Kidney (tissue), 14 donors: Measurements from ENCODE around the gene DYNC1I1. TPM values are rescaled to one million over a fixed set of nuclear protein-coding genes. Genes with fewer than 3 reads are reported as not detected.

Experiments used
- DNase-seq, 5 donors: peaks; one replicate each; pipeline ENCODE4 v3.0.0-alpha.2; 2013 to 2020
- FAIRE-seq: peaks from 2 replicates; lab custom pipeline; 2012; peaks lifted over from hg19 to GRCh38; lab: Jason Lieb, UNC
- H3K27ac ChIP-seq, 2 donors: one replicate each; pipeline ENCODE4 v1.7.0; 2013; ENCODE audit warnings: low read depth in 2 of 2, low read length in 2 of 2, inconsistent platforms in 1 of 2
- H3K27me3 ChIP-seq: one replicate; pipeline ENCODE4 v1.7.1; 2013; ENCODE audit warnings: low read length, inconsistent platforms; ENCODE audit not compliant: control insufficient read depth, insufficient read depth
- H3K36me3 ChIP-seq, 3 donors: one replicate each; pipeline versions ENCODE4 v1.7.0 to v1.7.1; 2013; ENCODE audit warnings: low read length in 3 of 3, control low read depth in 1 of 3, inconsistent platforms in 1 of 3; ENCODE audit not compliant: insufficient read depth in 3 of 3, control insufficient read depth in 2 of 3
- H3K4me1 ChIP-seq, 3 donors: one replicate each; pipeline versions ENCODE4 v1.7.0 to v1.7.1; 2013; ENCODE audit warnings: low read length in 3 of 3, inconsistent platforms in 1 of 3, low read depth in 1 of 3; ENCODE audit not compliant: control insufficient read depth in 2 of 3, insufficient read depth in 2 of 3
- H3K4me3 ChIP-seq, 3 donors: one replicate each; pipeline versions ENCODE4 v1.7.0 to v1.8.1; 2013; ENCODE audit warnings: low read length in 3 of 3, control low read depth in 1 of 3, inconsistent platforms in 1 of 3
- H3K9ac ChIP-seq, 3 donors: one replicate each; pipeline versions ENCODE4 v1.7.0 to v1.7.1; 2013; ENCODE audit warnings: low read length in 3 of 3, control low read depth in 1 of 3, inconsistent platforms in 1 of 3
- H3K9me3 ChIP-seq, 3 donors: one replicate each; pipeline versions ENCODE4 v1.7.0 to v1.7.1; 2013; ENCODE audit warnings: low read length in 3 of 3, control low read depth in 1 of 3, inconsistent platforms in 1 of 3; ENCODE audit not compliant: control insufficient read depth in 2 of 3, insufficient read depth in 1 of 3
- intact Hi-C: fragments of 100-400 bp; cut with DNase I; formaldehyde crosslinking; loops from one replicate; pipeline ENCODE4 v1.11.1; 2022
- polyA plus RNA-seq: library from polyadenylated mRNA; stranded (reverse); fragments of 350-450 nt; fragmentation: Illumina TruSeq; extraction: RNeasy Lipid Tissue Mini Kit (QIAGEN cat#74804); gene quantifications from one replicate; pipeline ENCODE4 v1.2.3, GENCODE V29; 2014; ENCODE audit warnings: low read depth, low replicate concordance; ENCODE audit not compliant: insufficient read depth
- total RNA-seq: library from RNA; stranded (reverse); fragmentation: NEBNext Ultra II Directional; extraction: Animal tissue kit (Norgen Biotek cat#: 25700); gene quantifications from one replicate; pipeline ENCODE4 v1.2.1, GENCODE V29; 2021
- TF ChIP-seq, protein P1 (sequence below): IDR thresholded peaks from 3 replicates; pipeline ENCODE4 v1.5.1; 2012; ENCODE audit warnings: mild to moderate bottlenecking, moderate library complexity, borderline replicate concordance; ENCODE audit not compliant: insufficient read depth; ENCODE audit errors: extremely low read depth
- donor health status: control.
- donor health status: control.
- donor health status: control.
- donor health status: control.
- donor health status: control.
- donor health status: DM: yes; HTN: yes; CAD: no.
- donor health status: Normal renal cell carcinoma (clear cell type).

DYNC1I1 gene
- total and polyA plus RNA-seq, 2 donors from 2014 or later: 2.3 to 2.6 TPM

DNA sequence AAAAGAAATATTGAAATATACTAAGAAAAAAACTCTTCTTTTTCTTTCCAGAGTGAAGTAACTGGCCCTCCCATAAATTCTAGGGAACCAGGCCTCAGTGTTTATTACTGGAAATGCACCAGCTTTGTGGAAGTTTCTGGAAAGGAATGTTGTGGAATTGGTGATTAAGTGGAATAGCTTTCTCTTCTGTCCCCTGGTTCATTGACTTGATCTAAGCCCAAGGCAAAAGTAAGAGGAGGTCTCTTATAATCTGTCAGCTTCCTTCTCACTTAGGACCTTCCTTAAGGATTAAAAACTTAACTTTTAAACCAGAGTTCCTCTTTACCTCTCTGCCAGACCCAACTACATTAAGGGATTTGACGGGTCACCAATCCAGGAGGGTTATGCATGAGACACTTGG lies 283.4 kb downstream of the DYNC1I1 start:
- Histone ChIP-seq H3K36me3 (no peaks in the 10 kb centered on the region), H3K4me1 (no peaks in the 10 kb centered on the region), H3K9ac (no peak overlapping the region), H3K27ac (no peak overlapping the region), H3K27me3 (no peaks in the 10 kb centered on the region), H3K9me3 (no peaks in the 10 kb centered on the region), H3K4me3 (no peak overlapping the region)
- DNase-seq: peak in 1 of 5 donors; percentile 18
- TF ChIP-seq, protein P1, sequence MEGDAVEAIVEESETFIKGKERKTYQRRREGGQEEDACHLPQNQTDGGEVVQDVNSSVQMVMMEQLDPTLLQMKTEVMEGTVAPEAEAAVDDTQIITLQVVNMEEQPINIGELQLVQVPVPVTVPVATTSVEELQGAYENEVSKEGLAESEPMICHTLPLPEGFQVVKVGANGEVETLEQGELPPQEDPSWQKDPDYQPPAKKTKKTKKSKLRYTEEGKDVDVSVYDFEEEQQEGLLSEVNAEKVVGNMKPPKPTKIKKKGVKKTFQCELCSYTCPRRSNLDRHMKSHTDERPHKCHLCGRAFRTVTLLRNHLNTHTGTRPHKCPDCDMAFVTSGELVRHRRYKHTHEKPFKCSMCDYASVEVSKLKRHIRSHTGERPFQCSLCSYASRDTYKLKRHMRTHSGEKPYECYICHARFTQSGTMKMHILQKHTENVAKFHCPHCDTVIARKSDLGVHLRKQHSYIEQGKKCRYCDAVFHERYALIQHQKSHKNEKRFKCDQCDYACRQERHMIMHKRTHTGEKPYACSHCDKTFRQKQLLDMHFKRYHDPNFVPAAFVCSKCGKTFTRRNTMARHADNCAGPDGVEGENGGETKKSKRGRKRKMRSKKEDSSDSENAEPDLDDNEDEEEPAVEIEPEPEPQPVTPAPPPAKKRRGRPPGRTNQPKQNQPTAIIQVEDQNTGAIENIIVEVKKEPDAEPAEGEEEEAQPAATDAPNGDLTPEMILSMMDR: no peak
- intact Hi-C loops: no loop called here
- FAIRE-seq: no peak

DNA sequence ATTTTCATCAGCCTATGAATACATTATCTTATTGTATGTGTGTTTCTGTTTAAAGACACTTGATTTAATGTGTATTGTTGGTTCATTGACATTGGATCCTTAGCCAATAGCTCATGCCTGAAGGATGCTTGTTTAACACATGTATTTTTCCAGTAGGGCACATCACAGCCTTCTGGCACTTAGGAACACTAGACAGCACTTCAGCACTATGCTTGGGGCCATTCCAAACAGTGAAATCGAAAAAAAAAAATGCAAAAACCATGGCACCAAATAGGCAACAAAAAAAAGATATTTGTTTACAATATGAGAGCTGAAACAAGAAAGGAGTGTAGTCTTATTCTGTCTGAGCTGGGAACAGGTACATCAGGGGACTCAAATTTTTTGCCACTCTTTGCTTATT lies 286.7 kb downstream of the DYNC1I1 start:
- FAIRE-seq (no peak), DNase-seq (no peak)
- H3K27me3 ChIP-seq: no peaks in the 10 kb centered on the region
- no peak overlapping the region for H3K27ac ChIP-seq
- H3K9ac ChIP-seq: no peak overlapping the region
- no peaks in the 10 kb centered on the region for H3K4me1 ChIP-seq
- H3K9me3 ChIP-seq: no peaks in the 10 kb centered on the region
- intact Hi-C loops: no loop called here
- H3K4me3 ChIP-seq: no peak overlapping the region
- H3K36me3 ChIP-seq: no peaks in the 10 kb centered on the region
- TF ChIP-seq, protein P1: no peak

DNA sequence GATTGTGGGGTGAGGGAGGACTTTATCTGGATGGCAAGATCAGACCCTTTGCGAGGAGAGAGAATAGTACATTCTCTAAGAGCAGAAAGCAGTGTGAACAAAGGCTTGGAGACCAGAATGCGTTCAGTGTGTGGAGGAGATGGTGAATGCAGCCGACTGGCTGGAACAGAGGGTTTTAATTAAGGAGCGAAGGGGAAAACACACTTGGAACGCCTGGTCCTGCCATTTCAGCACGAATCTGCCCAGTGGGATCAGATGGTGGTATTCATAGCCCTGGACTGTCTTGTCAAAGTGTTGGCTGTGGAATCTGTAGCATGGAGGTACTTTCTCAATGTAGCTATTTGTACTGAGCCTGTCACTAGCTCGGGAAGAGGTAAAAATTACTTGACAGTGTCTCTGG lies 288.7 kb downstream of the DYNC1I1 start:
- Histone ChIP-seq H3K4me1 (no peaks in the 10 kb centered on the region), H3K36me3 (no peaks in the 10 kb centered on the region), H3K4me3 (no peak overlapping the region), H3K9me3 (no peaks in the 10 kb centered on the region), H3K27ac (no peak overlapping the region), H3K9ac (no peak overlapping the region), H3K27me3 (no peaks in the 10 kb centered on the region)
- TF ChIP-seq, protein P1: no peak
- no peak for FAIRE-seq
- intact Hi-C loops: no loop called here
- no peak for DNase-seq

DNA sequence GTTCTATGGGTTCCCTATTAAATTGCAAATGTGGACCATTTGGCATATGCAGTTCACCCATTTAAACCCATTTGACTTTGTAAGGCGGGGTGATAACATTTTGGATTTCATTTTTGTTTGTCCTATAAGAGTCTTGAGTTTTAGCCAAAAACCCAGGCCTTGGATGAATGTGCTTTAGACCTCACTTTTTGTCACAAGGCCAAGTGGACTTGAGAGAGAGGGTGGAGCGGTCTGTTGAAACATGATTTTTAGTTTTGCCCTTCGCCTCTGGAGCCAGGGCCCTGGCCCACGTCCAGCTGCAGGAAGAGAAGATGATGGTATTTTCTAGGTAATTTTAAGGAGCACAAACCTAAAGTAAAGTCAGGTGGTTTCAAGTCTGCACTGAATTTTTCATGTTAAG lies 289.5 kb downstream of the DYNC1I1 start:
- peak in 3 of 5 donors; percentile 13 to 78 (median 61) for DNase-seq

More for the DNA sequence above, 289.5 kb downstream of the DYNC1I1 start:
- Histone ChIP-seq H3K9me3 (no peaks in the 10 kb centered on the region), H3K9ac (no peak overlapping the region), H3K27ac (no peak overlapping the region), H3K36me3 (no peaks in the 10 kb centered on the region), H3K27me3 (no peaks in the 10 kb centered on the region), H3K4me1 (no peaks in the 10 kb centered on the region), H3K4me3 (no peak overlapping the region)
- intact Hi-C loops: no loop called here
- TF ChIP-seq, protein P1: no peak
- FAIRE-seq: no peak
